Measurements from ENCODE around the gene PHACTR1. TPM values are rescaled to one million over a fixed set of nuclear protein-coding genes. Genes with fewer than 3 reads are reported as not detected.
A peak's percentile ranks its signal among the peaks of the same experiment; 100 is the strongest.

PHACTR1 gene
- total RNA-seq, 2 donors from 2014 or later = 2.8 to 6.3 TPM

- peak; percentile 81 for TF ChIP-seq CTCF (conservative IDR thresholded peaks at IDR 0.05)
- Mint-ChIP-seq H3K4me1 (no peaks in the 10 kb centered on the region), H3K9me3 (no peaks in the 10 kb centered on the region), H3K27ac (no peak overlapping the region), H3K36me3 (ENCODE audit: low read depth) (no peaks in the 10 kb centered on the region), H3K27me3 (ENCODE audit: insufficient read depth) (no peaks in the 10 kb centered on the region), H3K4me3 (no peak overlapping the region)
- no peak overlapping the region for H3K27ac ChIP-seq (ENCODE audit: low read depth, low read length)
- no peak overlapping the region for H3K9ac ChIP-seq (ENCODE audit: extremely low read depth, low read length, poor library complexity, severe bottlenecking)
- no peak overlapping the region for H3K4me3 ChIP-seq (ENCODE audit: low read length)
- peak; percentile 87 for DNase-seq
- 66 to 77% methylated on average over 5 to 6 of the region's 6 CpGs for WGBS, 2 experiments (ENCODE audit: insufficient coverage in 1 of 2, insufficient read length in 1 of 2)
- H3K27me3 ChIP-seq (ENCODE audit: control insufficient read depth, insufficient read depth, low read length, poor library complexity, severe bottlenecking) = no peaks in the 10 kb centered on the region
- peaks cover 6% of the 10 kb centered on the region for H3K9me3 ChIP-seq (ENCODE audit: control insufficient read depth, low read length)
- peaks cover 17% of the 10 kb centered on the region for H3K36me3 ChIP-seq (ENCODE audit: control insufficient read depth, insufficient read depth, low read length)
- H3K4me1 ChIP-seq (ENCODE audit: control insufficient read depth, insufficient read depth, low read length) = no peaks in the 10 kb centered on the region
Observed at GRCh38 chr6:13194852-13195251, 478.3 kb downstream of the PHACTR1 start.

GRCh38 chr6:13195803-13196202 lies 479.2 kb downstream of the PHACTR1 start:
- H3K4me3 ChIP-seq (ENCODE audit: low read length) = no peak overlapping the region
- Mint-ChIP-seq H3K9me3 (no peaks in the 10 kb centered on the region), H3K36me3 (ENCODE audit: low read depth) (no peaks in the 10 kb centered on the region), H3K27me3 (ENCODE audit: insufficient read depth) (no peaks in the 10 kb centered on the region), H3K4me3 (no peak overlapping the region), H3K4me1 (no peaks in the 10 kb centered on the region), H3K27ac (no peak overlapping the region)
- H3K9me3 ChIP-seq (ENCODE audit: control insufficient read depth, low read length) = no peaks in the 10 kb centered on the region
- peaks cover 13% of the 10 kb centered on the region for H3K36me3 ChIP-seq (ENCODE audit: control insufficient read depth, insufficient read depth, low read length)
- no peak overlapping the region for H3K27ac ChIP-seq (ENCODE audit: low read depth, low read length)
- 87 to 98% methylated on average over 5 of the region's 5 CpGs for WGBS, 2 experiments (ENCODE audit: insufficient coverage in 1 of 2, insufficient read length in 1 of 2)
- TF ChIP-seq CTCF (conservative IDR thresholded peaks at IDR 0.05) = no peak
- no peak overlapping the region for H3K9ac ChIP-seq (ENCODE audit: extremely low read depth, low read length, poor library complexity, severe bottlenecking)
- H3K27me3 ChIP-seq (ENCODE audit: control insufficient read depth, insufficient read depth, low read length, poor library complexity, severe bottlenecking) = no peaks in the 10 kb centered on the region
- no peak for DNase-seq
- no peaks in the 10 kb centered on the region for H3K4me1 ChIP-seq (ENCODE audit: control insufficient read depth, insufficient read depth, low read length)

GRCh38 chr6:13198168-13198567 lies 481.6 kb downstream of the PHACTR1 start:
- no peak for DNase-seq
- Mint-ChIP-seq H3K9me3 (no peaks in the 10 kb centered on the region), H3K27ac (no peak overlapping the region), H3K27me3 (ENCODE audit: insufficient read depth) (no peaks in the 10 kb centered on the region), H3K4me1 (no peaks in the 10 kb centered on the region), H3K4me3 (no peak overlapping the region), H3K36me3 (ENCODE audit: low read depth) (no peaks in the 10 kb centered on the region)
- Histone ChIP-seq H3K9ac (ENCODE audit: extremely low read depth, low read length, poor library complexity, severe bottlenecking) (no peak overlapping the region), H3K27me3 (ENCODE audit: control insufficient read depth, insufficient read depth, low read length, poor library complexity, severe bottlenecking) (no peaks in the 10 kb centered on the region), H3K36me3 (ENCODE audit: control insufficient read depth, insufficient read depth, low read length) (peaks cover 20% of the 10 kb centered on the region), H3K9me3 (ENCODE audit: control insufficient read depth, low read length) (no peaks in the 10 kb centered on the region), H3K4me3 (ENCODE audit: low read length) (no peak overlapping the region), H3K4me1 (ENCODE audit: control insufficient read depth, insufficient read depth, low read length) (peaks cover 4% of the 10 kb centered on the region), H3K27ac (ENCODE audit: low read depth, low read length) (no peak overlapping the region)
- TF ChIP-seq CTCF (conservative IDR thresholded peaks at IDR 0.05) = no peak
- WGBS, 2 experiments (ENCODE audit: insufficient coverage in 1 of 2, insufficient read length in 1 of 2) = 96 to 100% methylated on average over 3 to 6 of the region's 6 CpGs
